HepG2 (cell line): Measurements from ENCODE around the gene MBLAC1. TPM values are rescaled to one million over a fixed set of nuclear protein-coding genes. Genes with fewer than 3 reads are reported as not detected.

ENCODE experiments used
- AGO1 ChIP-seq: fragments of 200-400 bp; formaldehyde crosslinking; IDR thresholded peaks from 2 replicates; pipeline ENCODE4 v1.6.1; 2017; ENCODE audit warnings: mild to moderate bottlenecking, low read depth, low read length, moderate library complexity; ENCODE audit not compliant: poor library complexity, severe bottlenecking
- AHR ChIP-seq: IDR thresholded peaks from 2 replicates; pipeline ENCODE4 v1.6.1; 2018; ENCODE audit warnings: missing genetic modification reagents, missing compliant biosample characterization
- CSRNP2 ChIP-seq: sonication (generic); formaldehyde crosslinking; conservative IDR thresholded peaks from 2 replicates; pipeline ENCODE4 v1.8.0; 2022; ENCODE audit warnings: low read depth, missing genetic modification reagents
- EED ChIP-seq: sonication (generic); formaldehyde crosslinking; IDR thresholded peaks from 2 replicates; pipeline ENCODE4 v1.5.0; 2020; ENCODE audit warnings: mild to moderate bottlenecking, missing genetic modification reagents
- EHMT2 ChIP-seq: fragments of 200-600 bp; sonication (generic); IDR thresholded peaks from 2 replicates; pipeline ENCODE4 v1.7.0; 2017; ENCODE audit warnings: antibody characterized with exemption, low read depth, low read length, borderline replicate concordance
- ELF3 ChIP-seq: IDR thresholded peaks from 2 replicates; pipeline ENCODE4 v1.6.1; 2016; ENCODE audit warnings: missing genetic modification reagents, missing compliant biosample characterization
- FOXA1 ChIP-seq, 2 experiments: fragments of 450-650 bp in 1 of 2; sonication (generic) in 1 of 2; formaldehyde crosslinking in 1 of 2; IDR thresholded peaks; 2 replicates each; pipeline versions ENCODE4 v1.4.0 to v1.6.1; 2016 to 2020; ENCODE audit warnings: missing genetic modification reagents in 1 of 2
- HBP1 ChIP-seq: IDR thresholded peaks from 2 replicates; pipeline ENCODE4 v1.6.1; 2016; ENCODE audit warnings: low read depth, control low read depth
- HES4 ChIP-seq: sonication (generic); formaldehyde crosslinking; IDR thresholded peaks from 2 replicates; pipeline ENCODE4 v1.9.0; 2021; ENCODE audit warnings: mild to moderate bottlenecking, missing genetic modification reagents, borderline replicate concordance
- HNF4A ChIP-seq: sonication (generic); formaldehyde crosslinking; IDR thresholded peaks from 2 replicates; pipeline ENCODE4 v1.4.0; 2020; ENCODE audit warnings: missing genetic modification reagents
- KIAA2018 ChIP-seq: sonication (generic); formaldehyde crosslinking; IDR thresholded peaks from 2 replicates; pipeline ENCODE4 v1.5.0; 2020; ENCODE audit warnings: mild to moderate bottlenecking, missing genetic modification reagents, borderline replicate concordance
- TFDP1 ChIP-seq: IDR thresholded peaks from 2 replicates; pipeline ENCODE4 v1.6.1; 2016; ENCODE audit warnings: missing compliant biosample characterization, missing genetic modification reagents, borderline replicate concordance
- ZNF264 ChIP-seq: sonication (generic); formaldehyde crosslinking; IDR thresholded peaks from 2 replicates; pipeline ENCODE4 v1.4.0; 2020; ENCODE audit warnings: missing genetic modification reagents
- ZNF496 ChIP-seq: sonication (generic); formaldehyde crosslinking; IDR thresholded peaks from 2 replicates; pipeline ENCODE4 v1.8.1; 2023; ENCODE audit warnings: mild to moderate bottlenecking, moderate library complexity, missing genetic modification reagents; ENCODE audit not compliant: insufficient replicate concordance
- ZNF75D ChIP-seq: sonication (generic); formaldehyde crosslinking; IDR thresholded peaks from 2 replicates; pipeline ENCODE4 v1.8.1; 2023; ENCODE audit warnings: missing genetic modification reagents, mild to moderate bottlenecking, borderline replicate concordance
- ZSCAN20 ChIP-seq: sonication (generic); formaldehyde crosslinking; IDR thresholded peaks from 2 replicates; pipeline ENCODE4 v1.4.0; 2020; ENCODE audit warnings: missing genetic modification reagents, mild to moderate bottlenecking, borderline replicate concordance
- polyA plus RNA-seq, 8 experiments: library from polyadenylated mRNA; depleted of rRNA in 3 of 8; stranded (reverse) in 7 of 8; unstranded in 1 of 8; fragments of >200 nt; fragmentation: Illumina TruSeq in 4 of 8; extraction: Trizol in 4 of 8; gene quantifications; 2 replicates each; pipeline versions ENCODE4 v1.2.1 to v1.2.3, GENCODE V29; 2011 to 2016; ENCODE audit warnings: low read depth in 4 of 8, missing spikeins in 1 of 8, mixed read lengths in 1 of 8; ENCODE audit not compliant: insufficient read depth in 1 of 8
- total RNA-seq, 5 experiments: library from RNA; depleted of rRNA; stranded (reverse); fragments of >200 nt; fragmentation: Illumina TruSeq; extraction: Trizol; gene quantifications; 2 replicates each; pipeline ENCODE4 v1.2.3, GENCODE V29; 2016; ENCODE audit warnings: low read depth in 1 of 5

MBLAC1 gene
- total and polyA plus RNA-seq, 2 of the 13 experiments (the other 11 are each of a cell fraction or from before 2014, with no cell fraction given), result 0.79 to 2.1 TPM

GRCh38 chr7:100081535-100082102, 45.1 kb upstream of the MBLAC1 start, which contains the start of gene ZNF3 (continued):
- TF ChIP-seq CSRNP2 (CRISPR knock-in tag) (no peak), HES4 (CRISPR knock-in tag) (peak; percentile 69; the same call in 1 of the 2 replicates), HBP1 (CRISPR knock-in tag) (peak; percentile 58; the same call in 1 of the 2 replicates), ZSCAN20 (CRISPR knock-in tag) (peak; percentile 58; the same call in 1 of the 2 replicates), AHR (0 out of 2 replicates have a peak, but pooled peaks have one; percentile 58), AGO1 (peak; percentile 47), ZNF264 (CRISPR knock-in tag) (peak; percentile 32; the same call in 1 of the 2 replicates), ZNF75D (0 out of 2 replicates have a peak, but pooled peaks have one; percentile 39), KIAA2018 (CRISPR knock-in tag) (no peak), TFDP1 (CRISPR knock-in tag) (peak; percentile 94), FOXA1 (IDR thresholded peaks at IDR 0.05) (no peak), FOXA1 (CRISPR knock-in tag; IDR thresholded peaks at IDR 0.05) (peak; percentile 5), HNF4A (CRISPR knock-in tag) (peak; percentile 81), ELF3 (CRISPR knock-in tag) (peak; percentile 38), EHMT2 (no peak), EED (CRISPR knock-in tag) (no peak; the same call in 1 of the 2 replicates), ZNF496 (CRISPR knock-in tag) (no peak)
